ENCODE results near the gene CFL2. TPM values are rescaled to one million over a fixed set of nuclear protein-coding genes. Genes with fewer than 3 reads are reported as not detected.

Gene CFL2
- total and polyA plus RNA-seq, 7 donors, result 158 to 767 (median 616) TPM

DNA sequence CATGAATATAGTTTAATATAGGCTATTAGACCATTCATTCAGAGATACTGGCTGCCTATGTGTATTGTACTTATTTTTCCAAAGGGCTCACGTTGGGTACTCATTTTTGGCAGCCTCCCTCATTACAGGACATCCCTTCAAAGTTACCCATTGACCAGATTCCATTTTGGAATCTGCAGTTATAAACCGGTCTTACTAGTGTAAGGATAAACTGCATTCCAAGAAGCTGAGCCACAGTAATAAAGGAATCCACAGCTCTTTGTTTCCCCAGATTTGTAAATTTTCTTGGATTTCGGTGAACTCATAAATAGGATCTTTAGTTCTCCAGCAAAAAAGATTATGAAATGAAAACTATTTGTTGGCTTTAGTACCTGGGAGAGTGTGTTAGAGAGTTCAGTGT lies 18.9 kb upstream of the CFL2 start:
- 55 to 66% (median 57%) methylated on average over 3 of the region's 3 CpGs for WGBS, 3 donors
- Histone ChIP-seq H3K27ac (no peak overlapping the region), H3K9me3 (no peaks in the 10 kb centered on the region), H3K36me3 (ENCODE audit: insufficient read depth in 1 of 2, low read depth in 1 of 2) (no peaks in the 10 kb centered on the region), H3K4me3 (no peak overlapping the region), H3K27me3 (ENCODE audit: insufficient read depth in 3 of 3, low read length in 2 of 3) (no peaks in the 10 kb centered on the region), H3K4me1 (no peaks in the 10 kb centered on the region)
- TF ChIP-seq, protein P1, sequence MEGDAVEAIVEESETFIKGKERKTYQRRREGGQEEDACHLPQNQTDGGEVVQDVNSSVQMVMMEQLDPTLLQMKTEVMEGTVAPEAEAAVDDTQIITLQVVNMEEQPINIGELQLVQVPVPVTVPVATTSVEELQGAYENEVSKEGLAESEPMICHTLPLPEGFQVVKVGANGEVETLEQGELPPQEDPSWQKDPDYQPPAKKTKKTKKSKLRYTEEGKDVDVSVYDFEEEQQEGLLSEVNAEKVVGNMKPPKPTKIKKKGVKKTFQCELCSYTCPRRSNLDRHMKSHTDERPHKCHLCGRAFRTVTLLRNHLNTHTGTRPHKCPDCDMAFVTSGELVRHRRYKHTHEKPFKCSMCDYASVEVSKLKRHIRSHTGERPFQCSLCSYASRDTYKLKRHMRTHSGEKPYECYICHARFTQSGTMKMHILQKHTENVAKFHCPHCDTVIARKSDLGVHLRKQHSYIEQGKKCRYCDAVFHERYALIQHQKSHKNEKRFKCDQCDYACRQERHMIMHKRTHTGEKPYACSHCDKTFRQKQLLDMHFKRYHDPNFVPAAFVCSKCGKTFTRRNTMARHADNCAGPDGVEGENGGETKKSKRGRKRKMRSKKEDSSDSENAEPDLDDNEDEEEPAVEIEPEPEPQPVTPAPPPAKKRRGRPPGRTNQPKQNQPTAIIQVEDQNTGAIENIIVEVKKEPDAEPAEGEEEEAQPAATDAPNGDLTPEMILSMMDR (IDR thresholded peaks at IDR 0.05), result no peak
- intact Hi-C loops (cut with DNase I), result no loop called here
- ATAC-seq, result no peak
- no peak for DNase-seq

DNA sequence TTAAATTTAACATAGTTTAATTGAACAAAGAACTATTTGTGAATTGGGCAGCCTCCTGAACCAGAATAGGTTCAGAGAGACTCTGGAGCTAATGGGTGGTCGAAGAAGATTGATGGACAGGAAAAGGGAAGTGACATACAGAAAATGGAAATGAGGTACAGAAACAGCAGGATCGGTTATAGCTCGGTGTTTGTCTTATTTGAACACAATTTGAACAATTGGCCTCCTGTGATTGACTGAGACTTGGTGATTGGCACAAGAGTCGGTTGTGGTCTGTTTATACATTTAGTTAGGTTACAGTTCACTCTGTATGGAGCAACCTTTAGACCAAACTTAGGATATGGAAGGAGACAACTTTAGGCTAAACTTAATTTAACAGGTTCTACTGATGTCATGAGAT lies 18.4 kb upstream of the CFL2 start:
- Histone ChIP-seq H3K36me3 (ENCODE audit: insufficient read depth in 1 of 2, low read depth in 1 of 2) (no peaks in the 10 kb centered on the region), H3K9me3 (no peaks in the 10 kb centered on the region), H3K4me1 (no peaks in the 10 kb centered on the region), H3K27me3 (ENCODE audit: insufficient read depth in 3 of 3, low read length in 2 of 3) (no peaks in the 10 kb centered on the region), H3K4me3 (no peak overlapping the region), H3K27ac (no peak overlapping the region)
- ATAC-seq (no peak), DNase-seq (no peak)
- intact Hi-C loops (cut with DNase I), result no loop called here
- 65 to 75% (median 69%) methylated on average over 4 of the region's 4 CpGs for WGBS, 3 donors
- TF ChIP-seq, protein P1 (IDR thresholded peaks at IDR 0.05), result no peak

DNA sequence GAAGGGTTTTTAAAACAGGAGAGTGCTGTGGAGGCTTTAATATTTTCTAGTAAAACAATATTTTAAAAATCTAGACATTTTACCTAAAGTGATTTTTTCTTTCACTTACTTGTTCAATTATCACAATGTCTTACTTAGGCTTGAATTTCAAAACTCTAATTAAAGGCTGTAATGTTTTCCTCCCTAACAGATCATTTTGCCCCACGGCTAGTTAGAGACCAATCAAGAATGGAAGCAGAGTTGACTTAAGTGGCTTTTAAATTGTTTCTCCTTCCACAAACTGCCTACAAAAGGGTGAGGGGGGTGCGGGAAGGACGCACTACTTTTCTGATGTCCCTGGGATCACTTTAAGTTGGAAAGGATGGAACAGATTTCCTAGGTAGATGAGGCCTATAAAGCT lies 9.5 kb upstream of the CFL2 start:
- intact Hi-C loops (cut with DNase I), result loop anchor here (1.0 kb wide), 1 partner anchor 52 kb away; no protein-coding TSS in a partner anchor

DNA sequence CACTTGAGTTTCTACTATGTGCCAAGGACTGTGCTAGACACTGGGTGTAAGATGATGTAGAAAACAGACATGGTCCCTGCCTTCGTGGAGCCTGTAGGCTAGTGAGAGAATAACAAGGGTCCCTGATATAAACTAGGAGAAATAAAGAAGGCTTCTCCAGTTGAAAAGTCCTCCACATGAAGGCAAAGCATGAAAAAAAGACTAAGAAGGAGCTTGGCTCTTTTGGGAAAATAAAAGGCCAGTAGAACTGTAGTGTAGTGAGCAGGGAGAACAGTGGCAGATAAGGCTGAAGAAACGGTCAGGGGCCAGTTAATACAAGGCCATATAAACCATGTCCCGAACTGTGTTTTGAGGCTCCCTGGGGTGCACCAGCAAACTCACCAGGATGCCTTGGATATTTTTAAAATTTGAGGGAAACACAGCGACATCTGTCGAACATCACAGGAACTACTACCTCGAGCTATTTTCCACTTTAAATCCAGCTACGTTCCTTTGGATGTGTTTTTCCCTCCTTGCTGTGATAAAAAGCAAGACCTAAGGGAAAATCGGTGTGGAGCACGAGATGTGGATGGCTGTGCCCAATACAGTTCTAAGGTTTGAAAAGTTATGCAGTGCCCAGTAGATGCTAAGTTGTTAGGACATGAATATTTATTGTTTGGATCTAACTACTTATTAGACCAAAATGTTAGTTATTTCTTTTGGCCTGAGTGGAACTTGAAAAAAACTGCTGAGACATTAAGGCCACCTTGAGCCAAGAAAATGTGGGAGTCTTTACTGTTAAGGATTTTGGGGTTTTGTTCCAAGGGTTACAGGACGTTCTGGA lies 8.5 kb upstream of the CFL2 start:
- intact Hi-C loops (cut with DNase I), result loop anchor here (1.0 kb wide), 1 partner anchor 51 kb away; no protein-coding TSS in a partner anchor
- WGBS, 3 donors, result 7 to 10% (median 8%) methylated on average over 10 of the region's 10 CpGs
- Histone ChIP-seq H3K36me3 (ENCODE audit: insufficient read depth in 1 of 2, low read depth in 1 of 2) (no peaks in the 10 kb centered on the region), H3K4me1 (no peaks in the 10 kb centered on the region), H3K27me3 (ENCODE audit: insufficient read depth in 3 of 3, low read length in 2 of 3) (no peaks in the 10 kb centered on the region), H3K4me3 (no peak overlapping the region), H3K27ac (no peak overlapping the region), H3K9me3 (no peaks in the 10 kb centered on the region)
- ATAC-seq, result peak; percentile 62 to 90 (median 74)
- no peak for DNase-seq
- TF ChIP-seq, protein P1 (IDR thresholded peaks at IDR 0.05), result peak; percentile 84

More for the DNA sequence above, 9.5 kb upstream of the CFL2 start:
- 90 to 94% (median 90%) methylated on average over 3 of the region's 3 CpGs for WGBS, 3 donors
- Histone ChIP-seq H3K27me3 (ENCODE audit: insufficient read depth in 3 of 3, low read length in 2 of 3) (no peaks in the 10 kb centered on the region), H3K4me3 (no peak overlapping the region), H3K9me3 (no peaks in the 10 kb centered on the region), H3K36me3 (ENCODE audit: insufficient read depth in 1 of 2, low read depth in 1 of 2) (no peaks in the 10 kb centered on the region), H3K4me1 (no peaks in the 10 kb centered on the region), H3K27ac (no peak overlapping the region)
- TF ChIP-seq, protein P1 (IDR thresholded peaks at IDR 0.05), result no peak
- ATAC-seq, result no peak
- DNase-seq, result no peak
